Astrocyte (in vitro differentiated cells and primary cell): Measurements from ENCODE around the gene CKS1B. TPM values are rescaled to one million over a fixed set of nuclear protein-coding genes. Genes with fewer than 3 reads are reported as not detected.

Experiments used
- DNase-seq: peaks from one replicate; pipeline ENCODE4 v3.0.0-alpha.2; 2010; ENCODE audit warnings: low read depth
- FAIRE-seq: peaks from 2 replicates; lab custom pipeline; 2011; peaks lifted over from hg19 to GRCh38; lab: Jason Lieb, UNC
- H2AFZ ChIP-seq: 2 replicates; pipeline ENCODE4 v1.6.0; 2012; ENCODE audit warnings: low read depth, low read length, inconsistent platforms
- H3K27ac ChIP-seq: 2 replicates; pipeline ENCODE4 v1.5.1; 2011; ENCODE audit warnings: low read depth, low read length, inconsistent platforms
- H3K27me3 ChIP-seq: 2 replicates; pipeline ENCODE4 v1.6.0; 2011; ENCODE audit warnings: low read length, inconsistent platforms; ENCODE audit not compliant: insufficient read depth
- H3K36me3 ChIP-seq: 2 replicates; pipeline ENCODE4 v1.5.1; 2011; ENCODE audit warnings: low read length, inconsistent platforms; ENCODE audit not compliant: insufficient read depth
- H3K4me1 ChIP-seq: 2 replicates; pipeline ENCODE4 v1.5.1; 2011; ENCODE audit warnings: low read length, inconsistent platforms; ENCODE audit not compliant: insufficient read depth
- H3K4me2 ChIP-seq: 2 replicates; pipeline ENCODE4 v1.6.0; 2012; ENCODE audit warnings: low read length, inconsistent platforms
- H3K4me3 ChIP-seq: 2 replicates; pipeline ENCODE4 v1.5.1; 2011; ENCODE audit warnings: low read depth, mild to moderate bottlenecking, low read length, inconsistent platforms; ENCODE audit not compliant: insufficient read depth
- H3K79me2 ChIP-seq: 2 replicates; pipeline ENCODE4 v1.6.0; 2012; ENCODE audit warnings: mild to moderate bottlenecking, low read length, inconsistent platforms; ENCODE audit not compliant: insufficient read depth
- H3K9ac ChIP-seq: 2 replicates; pipeline ENCODE4 v1.6.0; 2012; ENCODE audit warnings: mild to moderate bottlenecking, low read length, inconsistent platforms
- H3K9me3 ChIP-seq: 2 replicates; pipeline ENCODE4 v1.5.1; 2012; ENCODE audit warnings: low read depth, mild to moderate bottlenecking, low read length, inconsistent platforms; ENCODE audit not compliant: insufficient read depth
- H4K20me1 ChIP-seq: 2 replicates; pipeline ENCODE4 v1.6.0; 2012; ENCODE audit warnings: low read length, inconsistent platforms; ENCODE audit not compliant: insufficient read depth
- H3K27ac Mint-ChIP-seq: one replicate; pipeline ENCODE4 v1.8.0; 2021; ENCODE audit warnings: mild to moderate bottlenecking, mixed read lengths; ENCODE audit not compliant: unreplicated experiment
- H3K27me3 Mint-ChIP-seq: one replicate; pipeline ENCODE4 v1.8.0; 2021; ENCODE audit warnings: low read depth, mixed read lengths; ENCODE audit not compliant: unreplicated experiment
- H3K36me3 Mint-ChIP-seq: one replicate; pipeline ENCODE4 v1.8.0; 2021; ENCODE audit warnings: low read depth, mixed read lengths; ENCODE audit not compliant: unreplicated experiment
- H3K4me1 Mint-ChIP-seq: one replicate; pipeline ENCODE4 v1.8.0; 2021; ENCODE audit warnings: low read depth, mixed read lengths; ENCODE audit not compliant: unreplicated experiment
- H3K4me3 Mint-ChIP-seq: one replicate; pipeline ENCODE4 v1.8.0; 2021; ENCODE audit warnings: mild to moderate bottlenecking, moderate library complexity, mixed read lengths; ENCODE audit not compliant: unreplicated experiment
- H3K9me3 Mint-ChIP-seq: one replicate; pipeline ENCODE4 v1.8.0; 2021; ENCODE audit warnings: mild to moderate bottlenecking, mixed read lengths; ENCODE audit not compliant: unreplicated experiment
- CTCF ChIP-seq: IDR thresholded peaks from 2 replicates; pipeline ENCODE4 v1.5.1; 2011; ENCODE audit warnings: low read depth, mild to moderate bottlenecking, inconsistent platforms, low read length, moderate library complexity; ENCODE audit not compliant: insufficient read depth
- EZH2 ChIP-seq: IDR thresholded peaks from 2 replicates; pipeline ENCODE4 v1.6.1; 2012; ENCODE audit warnings: mild to moderate bottlenecking, low read length, inconsistent platforms; ENCODE audit not compliant: insufficient read depth
- total RNA-seq: library from RNA; stranded (reverse); gene quantifications from 2 replicates; pipeline ENCODE4 v1.2.1, GENCODE V29; 2021

Gene CKS1B
- total RNA-seq, 1 donor from 2014 or later, result 37.9 TPM

DNA sequence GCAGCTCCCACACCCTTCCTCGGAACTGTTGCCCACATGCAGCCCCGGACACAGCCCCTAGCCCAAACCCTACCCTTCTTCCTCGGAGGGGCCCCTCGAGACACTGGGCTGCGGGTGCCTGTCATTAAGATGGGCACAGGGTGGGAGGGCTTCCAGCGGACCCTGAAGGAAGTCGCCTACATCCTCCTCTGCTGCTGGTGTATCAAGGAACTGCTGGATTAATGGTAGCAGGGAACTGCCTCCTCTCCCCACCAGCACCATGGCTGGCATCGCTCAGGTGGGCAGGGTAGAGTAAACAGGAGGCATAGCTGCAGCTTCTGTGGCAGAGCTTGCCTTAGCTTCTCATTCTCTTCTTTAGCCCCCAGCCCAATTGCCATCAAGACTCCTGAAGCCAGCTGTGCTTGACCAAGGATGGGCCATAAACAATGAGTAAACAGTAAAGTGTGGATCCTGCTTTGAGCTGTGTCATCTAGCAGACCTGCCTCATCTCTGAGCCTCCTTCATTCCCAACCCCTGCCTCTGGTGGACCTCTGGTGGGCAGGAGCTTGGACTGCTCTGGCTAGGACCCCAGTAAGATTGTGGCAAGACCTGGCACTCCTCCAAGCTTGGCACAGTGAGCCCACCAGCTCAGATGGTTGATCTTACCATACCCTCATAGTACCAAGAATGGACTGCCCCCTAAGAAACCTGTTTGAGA lies 19.2 kb downstream of the CKS1B start, which contains the start of gene LENEP:
Gene LENEP (plus strand): TSS at position 15 of the 697 bp plus-strand sequence. CDS start 22 bp downstream, at position 37.
- no peak for TF ChIP-seq EZH2
- no peak for TF ChIP-seq CTCF
- Histone ChIP-seq H3K4me2 (no peak within 1 kb of the TSS), H3K36me3 (peaks cover 8% of the 10 kb centered on the region), H3K27me3 (no peaks in the 10 kb centered on the region), H3K4me3 (no peak within 1 kb of the TSS), H3K79me2 (peaks cover 14% of the 10 kb centered on the region), H3K9me3 (no peaks in the 10 kb centered on the region), H4K20me1 (peaks cover 17% of the 10 kb centered on the region), H2AFZ (no peak within 1 kb of the TSS), H3K27ac (no peak within 1 kb of the TSS), H3K9ac (peak within 1 kb of the TSS; percentile 8), H3K4me1 (peaks cover 7% of the 10 kb centered on the region)
- peaks cover 8% of the 10 kb centered on the region for H3K36me3 Mint-ChIP-seq
- H3K9me3 Mint-ChIP-seq, result no peaks in the 10 kb centered on the region
- no peak for DNase-seq
- peaks cover 22% of the 10 kb centered on the region for H3K4me1 Mint-ChIP-seq
- no peaks in the 10 kb centered on the region for H3K27me3 Mint-ChIP-seq
- H3K4me3 Mint-ChIP-seq, result no peak within 1 kb of the TSS
- FAIRE-seq, result no peak
- peak within 1 kb of the TSS; percentile 84 for H3K27ac Mint-ChIP-seq

DNA sequence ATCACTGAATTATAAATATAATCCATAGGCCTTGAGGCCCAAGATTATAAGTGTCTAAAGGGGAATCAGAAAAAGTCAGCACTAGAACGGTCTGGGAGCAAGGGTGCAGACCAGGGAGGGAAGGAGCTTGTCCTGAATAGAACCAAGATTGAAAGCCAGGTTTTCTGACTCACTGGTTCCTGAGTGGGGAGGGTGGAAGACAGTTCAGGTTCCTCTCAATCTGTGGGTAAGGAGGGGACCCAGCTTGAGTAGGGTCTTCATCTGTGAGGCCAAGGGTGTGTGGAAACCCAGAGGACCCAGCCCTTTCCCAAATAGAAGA lies 19.7 kb downstream of the CKS1B start:
- Histone ChIP-seq H3K9me3 (no peaks in the 10 kb centered on the region), H3K27ac (no peak overlapping the region), H3K27me3 (no peaks in the 10 kb centered on the region), H3K9ac (no peak overlapping the region), H3K36me3 (peaks cover 4% of the 10 kb centered on the region), H4K20me1 (peaks cover 12% of the 10 kb centered on the region), H3K4me1 (peaks cover 7% of the 10 kb centered on the region), H2AFZ (no peak overlapping the region), H3K4me3 (no peak overlapping the region), H3K4me2 (no peak overlapping the region), H3K79me2 (peaks cover 9% of the 10 kb centered on the region)
- Mint-ChIP-seq H3K9me3 (no peaks in the 10 kb centered on the region), H3K4me3 (no peak overlapping the region), H3K4me1 (peaks cover 26% of the 10 kb centered on the region), H3K27me3 (no peaks in the 10 kb centered on the region), H3K36me3 (peaks cover 4% of the 10 kb centered on the region), H3K27ac (peak overlapping the region; percentile 84)
- DNase-seq, result no peak
- FAIRE-seq, result no peak
- no peak for TF ChIP-seq EZH2
- TF ChIP-seq CTCF, result no peak

DNA sequence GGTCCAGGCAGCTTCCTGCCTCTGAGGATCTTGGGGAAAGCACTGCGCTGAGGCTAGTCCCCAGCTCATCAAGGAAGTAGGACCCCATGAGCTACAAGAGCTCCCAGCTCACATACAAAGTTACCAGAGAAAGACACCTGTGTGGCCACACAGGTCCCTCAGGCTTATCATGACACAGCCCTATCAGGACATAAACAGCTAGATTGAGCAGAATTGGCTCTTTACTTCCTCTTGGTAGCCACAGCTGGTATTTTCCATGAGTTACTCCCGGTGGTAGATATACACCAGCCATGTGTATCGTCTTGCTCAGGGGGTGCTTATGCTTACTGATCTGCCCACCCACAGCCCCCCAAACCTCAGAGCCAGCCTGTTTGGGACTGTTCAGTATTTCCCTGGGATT lies 20.1 kb downstream of the CKS1B start:
- Histone ChIP-seq H3K9me3 (no peaks in the 10 kb centered on the region), H3K36me3 (peaks cover 4% of the 10 kb centered on the region), H3K4me2 (no peak overlapping the region), H3K4me3 (no peak overlapping the region), H3K4me1 (peaks cover 8% of the 10 kb centered on the region), H3K27me3 (no peaks in the 10 kb centered on the region), H3K27ac (no peak overlapping the region), H2AFZ (no peak overlapping the region), H3K9ac (no peak overlapping the region), H4K20me1 (peaks cover 9% of the 10 kb centered on the region), H3K79me2 (peaks cover 5% of the 10 kb centered on the region)
- DNase-seq, result no peak
- Mint-ChIP-seq H3K4me3 (no peak overlapping the region), H3K27me3 (no peaks in the 10 kb centered on the region), H3K9me3 (no peaks in the 10 kb centered on the region), H3K4me1 (peaks cover 26% of the 10 kb centered on the region), H3K36me3 (peaks cover 3% of the 10 kb centered on the region), H3K27ac (peak overlapping the region; percentile 84)
- FAIRE-seq, result no peak
- no peak for TF ChIP-seq CTCF
- TF ChIP-seq EZH2, result no peak
